Nucleus accumbens (tissue), 56 donors: ENCODE measurements around the gene RIMS1.
"Not testable (repeated sequence)": the region's sequence is repeated elsewhere in the genome, so short reads cannot be mapped to it uniquely, and the experiment has no call there.

Source experiments
- DNase-seq, 56 donors: peaks; one replicate each; lab custom pipeline; 2025; lab: John Stamatoyannopoulos, UW

The RIMS1 gene

GRCh38 chr6:72296375-72296774 is 410.0 kb downstream of the RIMS1 start:
- DNase-seq = no peak

DNA sequence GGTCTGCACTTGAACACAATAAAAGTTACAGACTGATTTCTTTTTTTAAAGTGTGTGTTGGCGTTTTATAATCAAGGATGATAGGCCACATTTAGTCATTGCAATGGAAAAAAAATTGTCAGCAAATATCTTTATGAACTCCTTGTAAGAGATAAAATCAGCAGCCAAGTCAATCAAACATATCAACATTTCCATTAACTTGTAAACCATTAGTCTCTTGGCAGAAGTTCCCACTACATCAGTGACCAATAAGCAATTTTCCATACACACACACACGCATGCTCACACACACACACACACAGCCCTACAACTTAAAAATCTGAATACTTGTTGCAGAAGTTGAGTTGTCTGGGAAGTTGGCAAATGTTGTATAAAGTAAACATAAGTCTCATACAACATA is 419.6 kb downstream of the RIMS1 start:
- DNase-seq = no peak

DNA sequence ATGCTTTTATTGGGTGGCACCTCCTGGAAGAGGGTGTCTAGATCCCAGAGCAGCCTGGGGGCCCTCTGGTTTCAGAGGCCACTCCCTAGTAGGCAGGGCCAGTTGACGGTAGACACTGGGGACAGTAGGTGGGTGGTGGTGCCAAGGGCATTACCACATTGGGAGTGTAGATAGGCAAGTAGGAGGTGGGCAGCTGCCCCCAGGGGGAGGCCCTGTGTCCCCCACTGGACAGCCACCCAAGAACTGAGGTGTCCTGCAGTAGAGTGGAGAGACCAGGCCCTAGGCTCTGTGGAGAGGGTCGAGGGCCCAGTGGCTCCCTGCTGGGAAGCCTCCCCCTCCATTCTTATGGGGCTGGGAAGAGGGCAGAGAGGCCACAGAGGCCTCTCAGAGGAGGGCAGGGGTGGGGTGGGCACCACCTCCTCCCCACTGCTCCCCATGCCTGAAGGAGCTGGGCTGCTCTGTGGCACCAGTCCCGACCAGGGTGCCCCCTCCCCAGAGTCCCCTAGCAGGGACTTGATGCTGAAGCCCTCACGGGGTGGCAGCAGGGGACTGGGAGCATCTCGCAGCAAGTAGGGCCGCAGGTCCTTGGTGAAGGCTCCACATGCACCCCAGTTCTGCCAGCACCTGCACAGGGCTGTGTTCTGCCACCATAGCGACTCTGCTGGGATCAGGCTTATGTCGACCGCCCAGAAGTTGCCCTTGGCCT is 430.5 kb downstream of the RIMS1 start:
- no peak for DNase-seq

GRCh38 chr6:72321788-72322187 is 435.4 kb downstream of the RIMS1 start:
- DNase-seq = no peak

GRCh38 chr6:72322771-72323170 is 436.4 kb downstream of the RIMS1 start:
- no peak for DNase-seq

DNA sequence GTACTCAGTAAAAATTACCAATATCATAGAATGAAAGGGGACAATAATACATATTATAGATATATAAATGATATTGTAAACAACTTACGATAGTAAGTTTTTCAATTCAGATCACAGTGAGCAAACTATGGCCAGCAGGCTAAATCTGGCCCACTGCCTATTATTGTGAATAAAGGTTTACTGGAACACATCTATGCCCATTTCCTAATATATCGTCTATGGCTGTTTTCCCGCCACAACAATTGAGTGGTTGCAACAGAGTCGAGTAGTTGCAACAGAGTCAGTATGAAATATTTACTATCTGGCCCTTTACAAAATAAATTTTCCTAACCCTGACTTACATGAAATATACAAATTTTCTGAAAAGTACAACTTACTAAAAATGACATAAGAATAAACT is 438.2 kb downstream of the RIMS1 start:
- no peak for DNase-seq

GRCh38 chr6:72328775-72329174 is 442.4 kb downstream of the RIMS1 start:
- DNase-seq = no peak

- not testable (repeated sequence) for DNase-seq
Measured at GRCh38 chr6:72335203-72335602, 448.9 kb downstream of the RIMS1 start.

DNA sequence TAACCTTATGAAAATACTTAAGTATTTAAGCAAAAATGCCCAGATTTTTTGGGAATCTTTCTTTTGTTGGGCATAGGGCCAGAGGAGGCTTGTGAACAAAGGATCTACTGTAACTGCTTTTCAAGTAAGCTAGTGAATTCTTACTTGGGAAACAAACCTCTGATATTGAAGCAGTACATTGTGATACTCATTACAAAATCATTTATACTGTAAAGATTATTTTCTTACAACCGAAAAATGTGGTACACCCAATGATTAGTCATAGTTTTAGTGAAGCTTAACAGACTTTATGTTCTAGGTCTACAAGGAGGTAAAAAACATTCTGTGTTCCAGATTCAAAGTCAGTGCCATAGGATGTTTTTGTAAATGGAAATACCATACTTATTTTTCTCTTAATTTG is 462.6 kb downstream of the RIMS1 start:
- DNase-seq = no peak

DNA sequence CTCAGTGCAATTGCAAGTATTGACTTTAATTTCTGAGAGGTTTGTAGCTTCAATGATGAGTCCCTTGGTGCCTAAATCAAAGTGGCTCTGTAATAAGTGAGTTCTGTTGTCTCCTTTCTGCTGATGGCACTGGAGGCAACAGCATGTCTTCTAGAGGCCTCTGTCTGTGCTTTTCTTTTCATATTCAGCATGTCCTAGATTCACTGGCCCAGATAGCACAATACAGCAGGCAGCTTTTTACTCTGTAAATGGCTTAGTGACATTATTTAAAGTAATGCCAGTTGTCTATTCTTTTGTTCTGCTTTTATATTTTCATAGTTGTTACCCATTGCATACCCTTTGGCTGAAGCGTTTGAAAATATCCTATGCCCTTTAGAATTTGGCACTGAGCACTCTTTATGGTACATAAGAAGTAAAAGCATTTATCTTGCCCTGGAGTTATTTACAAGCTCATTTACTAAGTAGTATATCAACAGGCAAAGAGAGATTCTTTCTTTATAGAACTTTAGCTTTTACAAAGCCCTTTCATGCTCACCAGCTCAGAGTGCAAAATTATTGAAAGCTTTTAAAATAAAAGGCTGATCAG is 464.0 kb downstream of the RIMS1 start:
- no peak for DNase-seq

- peak in 16 of 56 donors; percentile 1 to 50 (median 16) for DNase-seq
Measured at GRCh38 chr6:72363844-72364740, 477.7 kb downstream of the RIMS1 start.

GRCh38 chr6:72365773-72366172 is 479.4 kb downstream of the RIMS1 start:
- no peak for DNase-seq

- DNase-seq = no peak
Measured at GRCh38 chr6:72367439-72367838, 481.1 kb downstream of the RIMS1 start.

GRCh38 chr6:72371473-72371872 is 485.1 kb downstream of the RIMS1 start:
- DNase-seq = no peak

DNA sequence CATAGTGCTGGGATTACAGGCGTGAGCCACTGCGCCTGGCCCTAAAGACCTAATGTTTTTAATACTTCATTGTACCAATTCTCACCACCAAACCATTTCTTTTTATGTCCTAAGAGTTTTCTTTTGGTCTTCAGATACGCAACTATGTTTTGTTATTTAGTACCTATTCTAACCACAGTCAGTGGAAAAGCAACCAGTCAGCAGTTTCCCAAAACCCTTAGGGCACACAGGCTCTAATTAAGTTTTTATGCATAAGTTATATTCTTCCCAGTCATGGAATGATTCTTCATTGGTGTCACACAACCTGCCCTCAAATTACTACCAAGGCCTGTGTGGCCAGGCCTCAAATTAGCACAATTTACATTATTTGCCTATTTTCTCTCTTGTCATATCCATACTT is 487.8 kb downstream of the RIMS1 start:
- DNase-seq = no peak

- no peak for DNase-seq
Measured at GRCh38 chr6:72374857-72375256, 488.5 kb downstream of the RIMS1 start.

DNA sequence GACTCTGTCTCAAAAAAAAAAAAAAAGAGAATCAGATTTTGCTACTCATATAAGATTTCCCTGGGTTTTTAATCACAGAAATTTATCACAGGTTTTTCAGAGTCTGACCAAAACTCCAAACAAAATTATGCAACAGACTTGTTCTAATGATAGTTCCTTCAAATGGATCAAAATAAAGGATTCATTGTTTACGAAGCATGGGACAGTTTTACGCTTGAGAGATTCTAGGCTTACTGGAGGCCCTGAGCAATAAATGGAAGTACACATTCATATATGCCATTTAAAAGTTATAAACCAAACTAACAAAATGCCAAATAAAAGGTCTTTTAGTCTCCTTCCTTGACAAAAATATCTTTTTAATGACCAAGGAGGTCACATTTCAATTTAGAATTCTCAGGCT is 490.4 kb downstream of the RIMS1 start:
- DNase-seq = no peak

DNA sequence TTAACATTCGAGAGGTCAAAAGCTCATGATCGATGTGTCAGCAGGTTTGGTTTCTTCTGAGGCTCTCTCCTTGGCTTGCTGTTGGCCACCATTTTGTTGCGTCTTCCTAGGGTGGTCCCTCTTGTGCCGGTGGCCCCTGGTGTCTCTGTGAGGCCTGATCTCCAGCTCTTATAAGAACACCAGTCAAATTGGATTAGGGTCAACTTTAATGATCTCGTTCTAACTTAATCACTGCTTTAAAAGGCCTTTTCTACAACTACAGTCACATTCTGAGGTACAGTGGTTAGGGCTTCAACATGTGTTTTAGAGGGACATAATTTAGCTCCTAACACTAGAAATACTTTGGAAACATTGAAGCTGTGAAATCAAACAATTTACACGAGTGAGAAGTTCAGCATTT is 494.7 kb downstream of the RIMS1 start:
- no peak for DNase-seq

- no peak for DNase-seq
Measured at GRCh38 chr6:72382602-72383529, 496.5 kb downstream of the RIMS1 start.

DNA sequence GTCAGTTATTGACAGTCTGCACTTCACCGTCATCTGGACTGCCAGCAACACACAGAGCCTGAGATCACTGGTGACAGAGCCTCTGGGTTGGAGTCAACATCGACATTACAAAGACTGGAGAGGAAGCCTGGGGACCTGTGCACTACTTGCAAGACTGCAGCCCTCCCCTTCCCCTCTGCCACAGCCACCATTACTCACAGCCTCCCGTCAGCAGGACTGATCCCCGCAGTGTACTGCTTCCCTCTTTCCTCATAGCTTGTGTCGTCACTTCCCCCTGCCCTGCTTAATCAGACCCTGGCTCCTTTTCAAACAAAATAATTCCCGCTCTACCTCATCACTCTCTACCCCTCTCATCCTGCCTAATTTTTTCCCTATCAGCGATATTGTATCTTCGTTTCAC is 500.0 kb downstream of the RIMS1 start:
- DNase-seq = no peak
